Tibial nerve (tissue), 3 donors: ENCODE results near the gene PNCK.

ENCODE experiments used
- CTCF ChIP-seq, 5 experiments: fragments of 200-600 bp in 3 of 5; fragments of 450-650 bp in 2 of 5; sonication (generic) in 3 of 5; IDR thresholded peaks; one replicate each; pipeline ENCODE4 v1.5.1; 2016 to 2019; ENCODE audit warnings: antibody characterized with exemption in 5 of 5, mild to moderate bottlenecking in 3 of 5, moderate library complexity in 2 of 5
- POLR2A ChIP-seq, 2 donors: fragments of 450-650 bp; IDR thresholded peaks; one replicate each; pipeline ENCODE4 v1.6.1; 2017; ENCODE audit warnings: antibody characterized with exemption in 2 of 2, mild to moderate bottlenecking in 2 of 2, moderate library complexity in 2 of 2

DNA sequence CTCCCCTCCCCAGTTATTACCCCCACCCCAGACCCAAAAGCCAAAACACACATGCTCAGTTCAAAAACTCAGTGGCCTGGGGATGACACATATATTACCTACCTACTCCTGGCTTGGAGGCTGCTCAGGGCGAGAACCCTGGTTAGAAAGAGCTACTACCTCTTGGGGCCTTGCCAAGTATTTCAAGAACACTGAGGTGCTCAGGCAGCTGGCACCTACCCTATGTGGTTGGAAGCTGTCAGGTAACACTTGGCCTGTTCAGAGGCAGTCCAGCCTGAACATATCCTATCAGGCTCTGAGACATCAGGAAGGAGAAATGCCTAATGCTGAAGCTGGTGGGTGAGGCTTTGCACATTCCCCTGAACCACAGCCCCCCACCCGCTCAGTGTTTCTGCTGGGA lies 45.6 kb upstream of the PNCK start:
- TF ChIP-seq CTCF (IDR thresholded peaks at IDR 0.05) = no peak
- TF ChIP-seq POLR2A (IDR thresholded peaks at IDR 0.05) = no peak
